Gastroesophageal sphincter (tissue), 4 donors: ENCODE results near the gene C2orf92. TPM values are rescaled to one million over a fixed set of nuclear protein-coding genes. Genes with fewer than 3 reads are reported as not detected.

Source experiments
- ATAC-seq: fragments of 150-250 bp; one replicate; pipeline ENCODE4 v1.9.1; 2016; ENCODE audit warnings: mild to moderate bottlenecking, moderate library complexity
- H3K27ac ChIP-seq, 4 donors: fragments of 200-600 bp; sonication (generic) in 3 of 4; 1 replicate in 3 of 4; 2 replicates in 1 of 4; pipeline ENCODE4 v1.5.1; 2016 to 2019
- H3K27me3 ChIP-seq: fragments of 200-600 bp; sonication (generic); one replicate; pipeline ENCODE4 v1.5.1; 2019
- H3K36me3 ChIP-seq, 2 donors: fragments of 200-600 bp; sonication (generic); one replicate each; pipeline ENCODE4 v1.5.1; 2019; ENCODE audit warnings: control low read depth in 1 of 2
- H3K4me1 ChIP-seq, 3 donors: fragments of 200-600 bp; sonication (generic); 1 replicate in 2 of 3; 2 replicates in 1 of 3; pipeline ENCODE4 v1.5.1; 2016 to 2019; ENCODE audit warnings: control low read depth in 2 of 3
- H3K4me3 ChIP-seq, 2 donors: fragments of 200-600 bp; sonication (generic); one replicate each; pipeline ENCODE4 v1.5.1; 2019; ENCODE audit warnings: mild to moderate bottlenecking in 1 of 2, moderate library complexity in 1 of 2
- H3K9me3 ChIP-seq, 3 donors: fragments of 200-600 bp; sonication (generic); one replicate each; pipeline ENCODE4 v1.5.1; 2017 to 2019; ENCODE audit warnings: control low read depth in 2 of 3
- EP300 ChIP-seq: sonication (generic); formaldehyde crosslinking; IDR thresholded peaks from one replicate; pipeline ENCODE4 v1.6.1; 2017; ENCODE audit warnings: antibody characterized with exemption, mild to moderate bottlenecking
- POLR2A ChIP-seq, 2 donors: fragments of 450-650 bp; IDR thresholded peaks; one replicate each; pipeline ENCODE4 v1.6.1; 2017; ENCODE audit warnings: antibody characterized with exemption in 2 of 2, mild to moderate bottlenecking in 2 of 2, moderate library complexity in 1 of 2
- POLR2AphosphoS5 ChIP-seq: sonication (generic); formaldehyde crosslinking; IDR thresholded peaks from one replicate; pipeline ENCODE4 v1.6.1; 2017; ENCODE audit warnings: antibody characterized with exemption
- whole genome bisulfite sequencing, 2 donors: methylation state at CpG; one replicate each; pipeline ENCODE4 v1.1.5; 2018; ENCODE audit warnings: low coverage in 1 of 2; 5-methylcytosine and 5-hydroxymethylcytosine counted together
- total RNA-seq, 4 donors: library from RNA; depleted of rRNA; stranded (reverse); fragments of >200 nt; gene quantifications; one replicate each; pipeline ENCODE4 v1.1.0, GENCODE V29; 2016
- TF ChIP-seq, protein P1 (sequence below), 4 experiments: fragments of 200-600 bp in 2 of 4; fragments of 450-650 bp in 2 of 4; sonication (generic) in 1 of 4; IDR thresholded peaks; one replicate each; pipeline ENCODE4 v1.5.1; 2017 to 2019; ENCODE audit warnings: antibody characterized with exemption in 4 of 4, mild to moderate bottlenecking in 2 of 4, moderate library complexity in 2 of 4

The C2orf92 gene
- total RNA-seq, 4 donors from 2014 or later: 1.5 to 6.7 (median 2.5) TPM

DNA sequence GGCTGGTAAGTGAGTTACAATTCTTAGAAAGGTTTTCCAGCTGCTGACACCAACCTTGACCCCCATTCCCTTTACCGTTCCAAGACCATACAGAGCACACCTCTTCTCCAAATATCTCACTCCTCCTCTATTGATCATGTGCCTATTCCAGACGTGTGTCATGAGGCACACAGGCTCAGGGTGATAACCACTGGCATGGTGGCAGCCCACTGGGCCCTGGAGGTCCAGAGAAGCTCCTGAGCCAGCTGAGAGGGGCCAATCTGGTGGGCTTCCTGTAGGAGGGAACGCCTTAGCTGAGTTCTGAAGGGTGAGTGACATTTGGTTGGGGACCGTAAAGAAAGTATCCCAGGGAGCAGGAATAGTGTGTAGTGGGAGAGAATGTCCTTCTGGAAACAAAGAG is 72.2 kb downstream of the C2orf92 start:
- Histone ChIP-seq H3K27me3 (no peaks in the 10 kb centered on the region), H3K9me3 (no peaks in the 10 kb centered on the region), H3K36me3 (peaks cover 0 to 6% of the 10 kb centered on the region in 2 donors), H3K4me3 (no peak overlapping the region), H3K27ac (no peak overlapping the region), H3K4me1 (no peaks in the 10 kb centered on the region)
- no peak for ATAC-seq
- no peak for TF ChIP-seq POLR2AphosphoS5
- TF ChIP-seq POLR2A (IDR thresholded peaks at IDR 0.05): no peak
- TF ChIP-seq EP300: no peak
- TF ChIP-seq, protein P1, sequence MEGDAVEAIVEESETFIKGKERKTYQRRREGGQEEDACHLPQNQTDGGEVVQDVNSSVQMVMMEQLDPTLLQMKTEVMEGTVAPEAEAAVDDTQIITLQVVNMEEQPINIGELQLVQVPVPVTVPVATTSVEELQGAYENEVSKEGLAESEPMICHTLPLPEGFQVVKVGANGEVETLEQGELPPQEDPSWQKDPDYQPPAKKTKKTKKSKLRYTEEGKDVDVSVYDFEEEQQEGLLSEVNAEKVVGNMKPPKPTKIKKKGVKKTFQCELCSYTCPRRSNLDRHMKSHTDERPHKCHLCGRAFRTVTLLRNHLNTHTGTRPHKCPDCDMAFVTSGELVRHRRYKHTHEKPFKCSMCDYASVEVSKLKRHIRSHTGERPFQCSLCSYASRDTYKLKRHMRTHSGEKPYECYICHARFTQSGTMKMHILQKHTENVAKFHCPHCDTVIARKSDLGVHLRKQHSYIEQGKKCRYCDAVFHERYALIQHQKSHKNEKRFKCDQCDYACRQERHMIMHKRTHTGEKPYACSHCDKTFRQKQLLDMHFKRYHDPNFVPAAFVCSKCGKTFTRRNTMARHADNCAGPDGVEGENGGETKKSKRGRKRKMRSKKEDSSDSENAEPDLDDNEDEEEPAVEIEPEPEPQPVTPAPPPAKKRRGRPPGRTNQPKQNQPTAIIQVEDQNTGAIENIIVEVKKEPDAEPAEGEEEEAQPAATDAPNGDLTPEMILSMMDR (IDR thresholded peaks at IDR 0.05): no peak
- 71 to 100% methylated on average over 1 to 2 of the region's 4 CpGs for WGBS, 2 donors

DNA sequence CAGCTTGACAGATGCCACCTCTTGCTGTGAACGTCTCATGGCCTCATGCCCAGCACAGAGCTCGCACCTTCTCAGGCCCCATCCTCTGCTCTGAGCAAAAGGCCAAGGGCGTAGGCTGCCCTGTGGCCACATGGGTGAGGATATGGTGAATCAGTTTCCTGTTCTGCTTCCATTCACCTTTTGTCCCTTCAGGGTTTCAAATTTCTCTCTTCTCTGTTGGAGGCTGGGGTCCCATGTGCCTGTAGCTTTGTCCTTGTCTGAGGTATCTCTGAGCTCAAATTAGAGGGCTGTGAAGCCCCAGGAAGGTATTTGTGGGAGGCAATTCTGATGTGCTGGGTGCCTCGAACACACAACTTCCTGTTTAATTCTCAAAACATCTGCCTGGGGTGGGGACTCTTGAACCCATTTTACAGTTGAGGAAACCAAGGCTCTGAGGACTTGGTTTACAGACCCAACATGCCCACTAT is 72.9 kb downstream of the C2orf92 start:
- H3K36me3 ChIP-seq: peaks cover 0 to 6% of the 10 kb centered on the region in 2 donors
- WGBS, 2 donors: 79 to 90% methylated on average over 3 of the region's 4 CpGs
- no peaks in the 10 kb centered on the region for H3K9me3 ChIP-seq
- ATAC-seq: no peak
- no peaks in the 10 kb centered on the region for H3K4me1 ChIP-seq
- TF ChIP-seq POLR2AphosphoS5: no peak
- TF ChIP-seq EP300: no peak
- TF ChIP-seq, protein P1 (IDR thresholded peaks at IDR 0.05): no peak
- TF ChIP-seq POLR2A (IDR thresholded peaks at IDR 0.05): no peak
- no peak overlapping the region for H3K4me3 ChIP-seq
- no peaks in the 10 kb centered on the region for H3K27me3 ChIP-seq
- no peak overlapping the region for H3K27ac ChIP-seq

DNA sequence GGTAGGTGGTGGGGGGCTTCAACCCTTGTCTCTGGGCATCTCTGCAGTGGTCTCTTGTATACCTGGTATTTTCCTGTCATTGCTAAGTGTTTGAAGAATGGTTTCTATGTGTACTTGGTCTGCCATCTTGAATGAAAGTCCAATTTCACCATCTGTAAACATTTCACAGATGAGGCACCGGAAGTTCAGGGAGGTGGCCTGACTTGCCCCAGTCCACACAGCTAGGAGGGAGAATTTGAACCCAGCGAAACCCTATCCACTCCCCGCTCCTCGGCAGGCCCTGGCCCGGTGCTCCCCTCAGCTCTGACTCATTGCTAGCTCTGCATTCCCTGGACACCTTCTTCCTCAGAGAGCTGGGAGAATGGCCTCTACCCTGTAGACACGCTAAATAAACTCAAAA is 74.4 kb downstream of the C2orf92 start:
- Histone ChIP-seq H3K4me1 (no peaks in the 10 kb centered on the region), H3K36me3 (peaks cover 0 to 6% of the 10 kb centered on the region in 2 donors), H3K27ac (no peak overlapping the region), H3K9me3 (no peaks in the 10 kb centered on the region), H3K4me3 (no peak overlapping the region), H3K27me3 (no peaks in the 10 kb centered on the region)
- TF ChIP-seq, protein P1 (IDR thresholded peaks at IDR 0.05): no peak
- no peak for TF ChIP-seq EP300
- TF ChIP-seq POLR2A (IDR thresholded peaks at IDR 0.05): no peak
- TF ChIP-seq POLR2AphosphoS5: no peak
- 78% methylated on average over 5 of the region's 6 CpGs; no CpG with 5 or more reads in 1 of the 2 donors for WGBS, 2 donors
- no peak for ATAC-seq

DNA sequence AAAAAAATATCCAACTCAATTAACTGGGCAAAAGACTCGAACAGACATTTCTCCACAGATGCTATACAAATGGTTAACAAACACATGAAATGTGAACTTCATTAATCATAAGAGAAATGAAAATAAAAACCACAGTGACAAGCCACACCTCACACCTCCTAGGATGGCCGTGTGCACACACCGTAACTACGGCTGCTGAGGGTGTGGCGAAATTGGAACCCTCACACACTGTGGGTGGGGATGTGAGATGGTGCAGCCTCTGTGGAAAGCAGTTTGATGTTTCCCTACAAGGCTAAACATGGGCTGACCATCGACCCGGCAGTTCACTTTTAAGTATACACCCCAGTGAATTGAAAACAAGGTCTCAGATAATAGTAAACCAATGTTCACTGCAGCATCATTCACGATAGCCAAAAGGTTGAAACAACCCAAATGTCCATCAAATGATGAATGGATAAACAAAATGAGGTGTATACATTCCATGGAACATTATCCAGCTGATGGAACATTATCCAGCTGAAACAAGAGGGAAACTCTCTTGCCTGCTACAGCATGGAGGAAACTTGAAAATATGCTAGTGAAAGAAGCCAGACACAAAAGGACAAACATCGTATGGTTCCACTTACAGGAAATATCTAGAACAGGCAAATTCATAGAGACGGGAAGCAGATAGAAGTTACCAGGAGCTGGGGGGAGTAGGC is 76.1 kb downstream of the C2orf92 start:
- no peak for ATAC-seq
- Histone ChIP-seq H3K4me1 (no peaks in the 10 kb centered on the region), H3K4me3 (no peak overlapping the region), H3K9me3 (no peaks in the 10 kb centered on the region), H3K27me3 (no peaks in the 10 kb centered on the region), H3K36me3 (peaks cover 0 to 9% of the 10 kb centered on the region in 2 donors), H3K27ac (no peak overlapping the region)
- no peak for TF ChIP-seq POLR2A (IDR thresholded peaks at IDR 0.05)
- TF ChIP-seq, protein P1 (IDR thresholded peaks at IDR 0.05): no peak
- no peak for TF ChIP-seq EP300
- TF ChIP-seq POLR2AphosphoS5: no peak
- 15 to 47% methylated on average over 5 to 10 of the region's 10 CpGs for WGBS, 2 donors

DNA sequence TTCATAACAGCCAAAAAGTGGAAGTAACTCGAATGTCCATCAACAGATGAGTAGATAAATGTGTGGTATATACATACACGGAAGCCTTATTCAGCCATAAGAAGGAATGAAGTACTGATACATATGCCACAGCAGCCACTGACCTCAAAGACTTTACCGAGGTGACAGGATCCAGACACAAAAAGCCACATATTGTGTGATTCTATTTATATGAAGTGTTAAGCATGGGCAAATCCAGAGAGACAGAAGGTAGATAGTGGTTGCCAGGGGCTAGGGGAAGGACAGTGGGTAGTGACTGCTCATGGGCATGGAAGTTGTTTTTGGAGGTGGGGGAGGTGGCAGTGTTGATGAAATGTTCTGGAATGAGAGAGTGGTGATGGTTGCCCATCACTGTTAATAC is 77.8 kb downstream of the C2orf92 start:
- Histone ChIP-seq H3K27ac (no peak overlapping the region), H3K9me3 (no peaks in the 10 kb centered on the region), H3K27me3 (no peaks in the 10 kb centered on the region), H3K4me1 (no peaks in the 10 kb centered on the region), H3K36me3 (peaks cover 0 to 14% of the 10 kb centered on the region in 2 donors), H3K4me3 (no peak overlapping the region)
- 48 to 72% methylated on average over 3 of the region's 3 CpGs for WGBS, 2 donors
- ATAC-seq: no peak
- TF ChIP-seq, protein P1 (IDR thresholded peaks at IDR 0.05): no peak
- no peak for TF ChIP-seq POLR2A (IDR thresholded peaks at IDR 0.05)
- no peak for TF ChIP-seq EP300
